ENCODE results near the gene NHLRC4.

Gene NHLRC4

GRCh38 chr16:598823-599739, 32.3 kb downstream of the NHLRC4 start:
- Histone ChIP-seq H3K4me3 (ENCODE audit: low read length) (no peak overlapping the region), H3K9ac (ENCODE audit: low read length) (no peak overlapping the region), H3K27me3 (ENCODE audit: control insufficient read depth, insufficient read depth, low read length) (no peaks in the 10 kb centered on the region), H3K36me3 (ENCODE audit: control insufficient read depth, insufficient read depth, low read length) (peaks cover 15% of the 10 kb centered on the region), H3K4me1 (ENCODE audit: control insufficient read depth, insufficient read depth, low read length) (no peaks in the 10 kb centered on the region), H3K27ac (ENCODE audit: low read depth, low read length) (no peak overlapping the region)

GRCh38 chr16:600781-601180, 34.0 kb downstream of the NHLRC4 start:
- no peak overlapping the region for H3K27ac ChIP-seq (ENCODE audit: low read depth, low read length)
- H3K4me1 ChIP-seq (ENCODE audit: control insufficient read depth, insufficient read depth, low read length): no peaks in the 10 kb centered on the region
- H3K27me3 ChIP-seq (ENCODE audit: control insufficient read depth, insufficient read depth, low read length): no peaks in the 10 kb centered on the region
- H3K36me3 ChIP-seq (ENCODE audit: control insufficient read depth, insufficient read depth, low read length): peaks cover 13% of the 10 kb centered on the region
- H3K9ac ChIP-seq (ENCODE audit: low read length): no peak overlapping the region
- no peak overlapping the region for H3K4me3 ChIP-seq (ENCODE audit: low read length)

- Histone ChIP-seq H3K27ac (ENCODE audit: low read depth, low read length) (no peak overlapping the region), H3K36me3 (ENCODE audit: control insufficient read depth, insufficient read depth, low read length) (peaks cover 6% of the 10 kb centered on the region), H3K4me3 (ENCODE audit: low read length) (no peak overlapping the region), H3K9ac (ENCODE audit: low read length) (no peak overlapping the region), H3K27me3 (ENCODE audit: control insufficient read depth, insufficient read depth, low read length) (no peaks in the 10 kb centered on the region), H3K4me1 (ENCODE audit: control insufficient read depth, insufficient read depth, low read length) (no peaks in the 10 kb centered on the region)
Observed at GRCh38 chr16:603933-604332, 37.1 kb downstream of the NHLRC4 start.

- H3K4me1 ChIP-seq (ENCODE audit: control insufficient read depth, insufficient read depth, low read length): peaks cover 2% of the 10 kb centered on the region
- H3K27ac ChIP-seq (ENCODE audit: low read depth, low read length): no peak overlapping the region
Observed at GRCh38 chr16:606656-607307, 40.0 kb downstream of the NHLRC4 start.

GRCh38 chr16:608019-608418, 41.2 kb downstream of the NHLRC4 start:
- H3K4me3 ChIP-seq (ENCODE audit: low read length): no peak overlapping the region
- H3K36me3 ChIP-seq (ENCODE audit: control insufficient read depth, insufficient read depth, low read length): no peaks in the 10 kb centered on the region
- no peak overlapping the region for H3K27ac ChIP-seq (ENCODE audit: low read depth, low read length)
- no peaks in the 10 kb centered on the region for H3K27me3 ChIP-seq (ENCODE audit: control insufficient read depth, insufficient read depth, low read length)
- H3K9ac ChIP-seq (ENCODE audit: low read length): no peak overlapping the region
- H3K4me1 ChIP-seq (ENCODE audit: control insufficient read depth, insufficient read depth, low read length): peaks cover 2% of the 10 kb centered on the region

More at GRCh38 chr16:606656-607307, 40.0 kb downstream of the NHLRC4 start:
- no peak overlapping the region for H3K9ac ChIP-seq (ENCODE audit: low read length)
- H3K27me3 ChIP-seq (ENCODE audit: control insufficient read depth, insufficient read depth, low read length): no peaks in the 10 kb centered on the region
- H3K4me3 ChIP-seq (ENCODE audit: low read length): no peak overlapping the region
- no peaks in the 10 kb centered on the region for H3K36me3 ChIP-seq (ENCODE audit: control insufficient read depth, insufficient read depth, low read length)

GRCh38 chr16:609316-609715, 42.5 kb downstream of the NHLRC4 start:
- Histone ChIP-seq H3K9ac (ENCODE audit: low read length) (no peak overlapping the region), H3K4me1 (ENCODE audit: control insufficient read depth, insufficient read depth, low read length) (peaks cover 2% of the 10 kb centered on the region), H3K27me3 (ENCODE audit: control insufficient read depth, insufficient read depth, low read length) (no peaks in the 10 kb centered on the region), H3K27ac (ENCODE audit: low read depth, low read length) (no peak overlapping the region), H3K4me3 (ENCODE audit: low read length) (no peak overlapping the region), H3K36me3 (ENCODE audit: control insufficient read depth, insufficient read depth, low read length) (no peaks in the 10 kb centered on the region)

- Histone ChIP-seq H3K27me3 (ENCODE audit: control insufficient read depth, insufficient read depth, low read length) (no peaks in the 10 kb centered on the region), H3K4me3 (ENCODE audit: low read length) (no peak overlapping the region), H3K4me1 (ENCODE audit: control insufficient read depth, insufficient read depth, low read length) (peaks cover 2% of the 10 kb centered on the region), H3K9ac (ENCODE audit: low read length) (no peak overlapping the region), H3K36me3 (ENCODE audit: control insufficient read depth, insufficient read depth, low read length) (no peaks in the 10 kb centered on the region), H3K27ac (ENCODE audit: low read depth, low read length) (no peak overlapping the region)
Observed at GRCh38 chr16:609984-610383, 43.2 kb downstream of the NHLRC4 start.

GRCh38 chr16:610513-611381, 43.9 kb downstream of the NHLRC4 start:
- H3K9ac ChIP-seq (ENCODE audit: low read length): no peak overlapping the region
- H3K27me3 ChIP-seq (ENCODE audit: control insufficient read depth, insufficient read depth, low read length): no peaks in the 10 kb centered on the region
- no peak overlapping the region for H3K27ac ChIP-seq (ENCODE audit: low read depth, low read length)
- peaks cover 2% of the 10 kb centered on the region for H3K4me1 ChIP-seq (ENCODE audit: control insufficient read depth, insufficient read depth, low read length)
- H3K4me3 ChIP-seq (ENCODE audit: low read length): no peak overlapping the region
- H3K36me3 ChIP-seq (ENCODE audit: control insufficient read depth, insufficient read depth, low read length): no peaks in the 10 kb centered on the region

GRCh38 chr16:615122-615521, 48.3 kb downstream of the NHLRC4 start:
- Histone ChIP-seq H3K36me3 (ENCODE audit: control insufficient read depth, insufficient read depth, low read length) (peaks cover 2% of the 10 kb centered on the region), H3K27me3 (ENCODE audit: control insufficient read depth, insufficient read depth, low read length) (no peaks in the 10 kb centered on the region), H3K9ac (ENCODE audit: low read length) (no peak overlapping the region), H3K4me3 (ENCODE audit: low read length) (no peak overlapping the region), H3K27ac (ENCODE audit: low read depth, low read length) (no peak overlapping the region), H3K4me1 (ENCODE audit: control insufficient read depth, insufficient read depth, low read length) (peaks cover 2% of the 10 kb centered on the region)

GRCh38 chr16:616733-617586, 50.2 kb downstream of the NHLRC4 start:
- Histone ChIP-seq H3K4me1 (ENCODE audit: control insufficient read depth, insufficient read depth, low read length) (peaks cover 5% of the 10 kb centered on the region), H3K9ac (ENCODE audit: low read length) (no peak overlapping the region), H3K36me3 (ENCODE audit: control insufficient read depth, insufficient read depth, low read length) (peaks cover 2% of the 10 kb centered on the region), H3K4me3 (ENCODE audit: low read length) (no peak overlapping the region), H3K27me3 (ENCODE audit: control insufficient read depth, insufficient read depth, low read length) (no peaks in the 10 kb centered on the region), H3K27ac (ENCODE audit: low read depth, low read length) (no peak overlapping the region)

- no peaks in the 10 kb centered on the region for H3K27me3 ChIP-seq (ENCODE audit: control insufficient read depth, insufficient read depth, low read length)
- no peak overlapping the region for H3K9ac ChIP-seq (ENCODE audit: low read length)
- H3K4me1 ChIP-seq (ENCODE audit: control insufficient read depth, insufficient read depth, low read length): peaks cover 6% of the 10 kb centered on the region
- H3K36me3 ChIP-seq (ENCODE audit: control insufficient read depth, insufficient read depth, low read length): peaks cover 2% of the 10 kb centered on the region
- H3K27ac ChIP-seq (ENCODE audit: low read depth, low read length): no peak overlapping the region
- H3K4me3 ChIP-seq (ENCODE audit: low read length): no peak overlapping the region
Observed at GRCh38 chr16:617855-618254, 51.0 kb downstream of the NHLRC4 start.
